GM10248 (cell line): ENCODE measurements around the gene CPLX1.
A peak's percentile ranks its signal among the peaks of the same experiment; 100 is the strongest.

Experiments used
- CTCF ChIA-PET: fragments of 300-600 bp; sonication (Branson Sonifier 250); formaldehyde crosslinking; extraction: SDS; loops from one replicate; lab custom pipeline; 2021; ENCODE audit warnings: antibody characterized with exemption; lab: Yijun Ruan, JAX
- POLR2A ChIA-PET: fragments of 350-650 bp; sonication (Branson Sonifier 250); formaldehyde crosslinking; extraction: SDS; loops from one replicate; lab custom pipeline; 2020; ENCODE audit warnings: antibody characterized with exemption; lab: Yijun Ruan, JAX
- DNase-seq: peaks from one replicate; pipeline ENCODE4 v3.0.0; 2012; ENCODE audit errors: extremely low spot score
- TF ChIP-seq, protein P1 (sequence below): IDR thresholded peaks from 2 replicates; pipeline ENCODE4 v1.5.1; 2012; ENCODE audit warnings: mild to moderate bottlenecking, low read depth; ENCODE audit errors: extremely low read depth, missing control alignments, control extremely low read depth

Gene CPLX1

DNA sequence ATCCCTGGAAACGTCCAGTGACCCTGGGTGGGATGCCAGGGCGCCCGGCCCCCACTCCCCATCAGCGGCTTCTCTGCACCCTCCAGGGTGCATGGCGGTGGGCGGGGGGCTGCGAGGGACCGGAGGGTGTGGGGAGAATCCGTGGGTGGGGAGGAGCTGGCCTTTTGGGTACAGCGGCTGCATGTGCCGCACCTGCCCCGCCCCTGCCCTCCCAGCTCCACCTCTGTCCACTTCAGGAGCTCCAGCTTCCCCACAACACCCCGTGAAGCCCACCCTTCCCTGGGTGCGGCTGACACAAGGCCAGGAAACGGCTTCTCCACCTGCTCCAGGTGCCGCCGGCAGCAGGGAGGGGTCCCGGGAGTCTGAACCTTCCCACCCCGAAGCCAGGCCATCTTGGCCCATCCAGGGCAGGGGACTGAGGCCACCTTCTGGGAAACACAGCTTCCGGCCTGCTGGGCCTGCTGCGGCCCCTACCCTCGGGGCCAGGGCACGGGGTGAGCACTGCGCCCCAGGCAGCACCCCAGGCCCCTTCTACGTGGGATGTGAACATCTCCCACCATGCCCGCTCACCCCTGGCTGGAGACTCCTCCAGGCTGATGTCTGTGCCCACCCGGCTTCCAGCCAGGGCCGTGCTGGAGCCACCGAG, 34.6 kb downstream of the CPLX1 start:
- POLR2A ChIA-PET = no interaction called here
- no peak for DNase-seq
- CTCF ChIA-PET = no interaction called here
- TF ChIP-seq, protein P1, sequence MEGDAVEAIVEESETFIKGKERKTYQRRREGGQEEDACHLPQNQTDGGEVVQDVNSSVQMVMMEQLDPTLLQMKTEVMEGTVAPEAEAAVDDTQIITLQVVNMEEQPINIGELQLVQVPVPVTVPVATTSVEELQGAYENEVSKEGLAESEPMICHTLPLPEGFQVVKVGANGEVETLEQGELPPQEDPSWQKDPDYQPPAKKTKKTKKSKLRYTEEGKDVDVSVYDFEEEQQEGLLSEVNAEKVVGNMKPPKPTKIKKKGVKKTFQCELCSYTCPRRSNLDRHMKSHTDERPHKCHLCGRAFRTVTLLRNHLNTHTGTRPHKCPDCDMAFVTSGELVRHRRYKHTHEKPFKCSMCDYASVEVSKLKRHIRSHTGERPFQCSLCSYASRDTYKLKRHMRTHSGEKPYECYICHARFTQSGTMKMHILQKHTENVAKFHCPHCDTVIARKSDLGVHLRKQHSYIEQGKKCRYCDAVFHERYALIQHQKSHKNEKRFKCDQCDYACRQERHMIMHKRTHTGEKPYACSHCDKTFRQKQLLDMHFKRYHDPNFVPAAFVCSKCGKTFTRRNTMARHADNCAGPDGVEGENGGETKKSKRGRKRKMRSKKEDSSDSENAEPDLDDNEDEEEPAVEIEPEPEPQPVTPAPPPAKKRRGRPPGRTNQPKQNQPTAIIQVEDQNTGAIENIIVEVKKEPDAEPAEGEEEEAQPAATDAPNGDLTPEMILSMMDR = no peak

DNA sequence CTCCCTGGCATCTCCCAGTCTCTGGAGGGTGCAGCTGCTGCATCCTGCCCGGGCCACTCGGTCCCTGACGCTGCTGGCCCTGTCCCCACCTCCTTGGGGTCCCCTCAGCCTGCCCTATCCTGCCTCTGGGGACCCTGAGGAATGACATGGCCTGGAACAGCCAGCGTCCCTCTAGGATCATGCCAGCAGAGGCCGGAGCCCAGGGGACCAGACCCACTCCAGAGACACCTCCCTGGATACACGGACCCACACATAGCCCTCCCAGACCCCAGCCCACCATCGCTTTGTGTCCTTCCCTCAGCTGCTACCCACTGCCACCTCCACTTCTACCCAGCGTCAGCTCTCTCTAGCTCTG, 35.5 kb downstream of the CPLX1 start:
- POLR2A ChIA-PET = no interaction called here
- CTCF ChIA-PET = no interaction called here

DNA sequence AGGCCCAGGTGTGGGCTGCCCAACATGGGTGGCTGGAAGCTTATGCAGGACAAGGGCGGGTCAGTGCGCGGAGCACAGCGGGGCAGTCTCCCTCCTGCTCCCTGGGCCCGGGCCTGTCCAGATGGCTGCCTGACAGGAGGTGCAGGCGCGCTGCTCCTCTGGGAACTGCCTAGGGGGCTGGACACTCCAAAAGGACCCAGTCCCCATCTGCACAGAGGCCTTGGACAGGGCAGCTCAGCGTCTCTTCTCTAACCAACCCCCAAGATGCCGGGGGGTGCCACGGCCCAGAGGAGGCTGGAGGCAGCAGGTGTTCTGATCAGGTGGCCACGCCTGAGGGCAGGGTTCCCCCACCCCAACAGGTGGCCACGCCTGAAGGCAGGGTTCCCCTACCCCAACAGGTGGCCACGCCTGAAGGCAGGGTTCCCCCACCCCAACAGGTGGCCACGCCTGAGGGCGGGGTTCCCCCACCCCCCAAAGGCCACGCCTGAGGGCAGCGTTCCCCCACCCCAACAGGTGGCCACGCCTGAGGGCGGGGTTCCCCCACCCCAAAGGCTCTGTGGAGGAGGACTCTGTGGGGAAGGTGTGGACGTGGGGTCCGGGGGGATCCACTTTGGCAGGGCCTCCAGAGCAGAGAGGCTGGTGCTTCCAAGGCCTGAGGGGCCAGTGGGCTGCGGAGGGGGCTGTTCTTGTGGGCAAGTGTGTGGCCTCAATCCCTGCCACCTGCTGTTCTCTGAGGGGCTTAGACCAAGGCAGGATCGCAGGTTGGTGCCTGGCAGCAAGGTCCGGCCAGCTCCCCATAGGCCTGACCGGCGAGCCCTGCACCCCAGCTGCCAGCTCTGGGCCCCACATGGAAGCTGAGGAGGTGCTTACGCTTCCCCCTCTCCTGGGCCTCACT, 36.1 kb downstream of the CPLX1 start:
- no peak for DNase-seq
- POLR2A ChIA-PET = no interaction called here
- TF ChIP-seq, protein P1 = no peak
- CTCF ChIA-PET = no interaction called here

More for the DNA sequence above, 35.5 kb downstream of the CPLX1 start:
- TF ChIP-seq, protein P1 = no peak
- no peak for DNase-seq

GRCh38 chr4:788636-789297, 37.2 kb downstream of the CPLX1 start:
- DNase-seq = no peak
- TF ChIP-seq, protein P1 = no peak
- CTCF ChIA-PET = no interaction called here
- POLR2A ChIA-PET = no interaction called here

DNA sequence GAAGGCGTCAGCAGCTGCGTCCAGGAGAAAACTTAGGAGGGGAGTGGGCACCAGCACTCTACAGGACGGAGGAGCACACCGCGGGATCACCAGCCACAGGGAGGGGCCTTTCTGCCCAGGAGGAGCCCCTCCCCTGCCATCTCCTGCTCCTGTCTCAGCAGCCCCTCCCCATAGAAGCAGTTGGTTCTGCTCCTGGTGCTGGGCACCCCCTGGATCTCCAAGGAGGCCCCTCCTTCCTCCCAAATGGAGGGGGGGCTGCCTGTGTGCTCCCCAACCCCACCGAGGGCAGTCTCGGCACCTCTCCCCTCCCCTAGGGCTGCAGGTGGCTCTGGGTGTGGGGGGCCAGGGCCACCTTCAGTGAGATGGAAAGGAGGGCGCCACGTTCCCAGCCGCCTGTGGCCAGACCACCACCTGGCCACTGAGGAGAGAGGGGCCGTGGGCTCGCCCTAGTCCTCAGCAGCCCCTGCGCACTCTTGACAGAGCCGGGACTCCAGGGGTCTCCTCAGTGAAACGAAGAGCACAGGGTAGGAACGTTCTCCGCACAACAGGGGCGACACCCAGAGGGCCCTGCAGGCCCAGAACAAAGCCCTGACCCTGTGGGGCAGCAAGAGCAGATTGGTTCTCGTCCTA, 37.8 kb downstream of the CPLX1 start:
- TF ChIP-seq, protein P1 = no peak
- CTCF ChIA-PET = no interaction called here
- DNase-seq = no peak
- POLR2A ChIA-PET = no interaction called here

GRCh38 chr4:787561-787981, 38.4 kb downstream of the CPLX1 start:
- POLR2A ChIA-PET = no interaction called here
- DNase-seq = peak; percentile 42
- CTCF ChIA-PET = no interaction called here
- TF ChIP-seq, protein P1 = no peak
